H1 (cell line): ENCODE data around the gene SLC2A1. TPM values are rescaled to one million over a fixed set of nuclear protein-coding genes. Genes with fewer than 3 reads are reported as not detected.

Experiments
- CTCF ChIA-PET: fragments of 300-600 bp; sonication (Branson Sonifier 250); formaldehyde crosslinking; loops from one replicate; lab custom pipeline; 2021; ENCODE audit not compliant: partially characterized antibody; lab: Charles Lee
- POLR2A ChIA-PET: fragments of 300-600 bp; sonication (Branson Sonifier 250); formaldehyde crosslinking; loops from one replicate; lab custom pipeline; 2021; ENCODE audit warnings: inconsistent platforms; ENCODE audit not compliant: partially characterized antibody; lab: Charles Lee
- DNase-seq, 2 experiments: peaks; one replicate each; pipeline versions ENCODE4 v3.0.0 to v3.0.0-alpha.2; 2010 to 2022; ENCODE audit warnings: low spot score in 2 of 2, low read depth in 1 of 2, mixed read lengths in 1 of 2
- FAIRE-seq: peaks from 2 replicates; lab custom pipeline; 2011; peaks lifted over from hg19 to GRCh38; lab: Jason Lieb, UNC
- H2AFZ ChIP-seq: 2 replicates; pipeline ENCODE4 v1.8.1; 2012; ENCODE audit warnings: low read length, inconsistent platforms
- H2AK5ac ChIP-seq: 2 replicates; pipeline ENCODE4 v1.6.1; 2013; ENCODE audit warnings: low read depth, low read length
- H2BK120ac ChIP-seq: replicated peaks from 2 replicates; pipeline ENCODE3; 2013; ENCODE audit warnings: low read depth, low read length, inconsistent platforms
- H2BK12ac ChIP-seq: 2 replicates; pipeline ENCODE4 v1.6.1; 2013; ENCODE audit warnings: low read depth, low read length
- H2BK15ac ChIP-seq: 2 replicates; pipeline ENCODE4 v1.6.1; 2013; ENCODE audit warnings: low read length
- H2BK20ac ChIP-seq: 2 replicates; pipeline ENCODE4 v1.6.1; 2013; ENCODE audit warnings: low read length
- H2BK5ac ChIP-seq: 2 replicates; pipeline ENCODE4 v1.6.1; 2013; ENCODE audit warnings: low read depth, low read length
- H3K14ac ChIP-seq: 2 replicates; pipeline ENCODE4 v1.6.1; 2013; ENCODE audit warnings: inconsistent platforms; ENCODE audit not compliant: insufficient read length
- H3K18ac ChIP-seq: 2 replicates; pipeline ENCODE4 v1.6.1; 2013; ENCODE audit warnings: low read length; ENCODE audit errors: extremely low read depth
- H3K23ac ChIP-seq: 2 replicates; pipeline ENCODE4 v1.6.1; 2013; ENCODE audit warnings: inconsistent platforms; ENCODE audit not compliant: insufficient read length
- H3K23me2 ChIP-seq: 2 replicates; pipeline ENCODE4 v1.6.1; 2013; ENCODE audit warnings: low read depth, low read length
- H3K27ac ChIP-seq: 2 replicates; pipeline ENCODE4 v1.6.1; 2011; ENCODE audit warnings: low read depth, low read length, inconsistent platforms
- H3K27me3 ChIP-seq, 4 experiments: replicated peaks in 1 of 4; 1 replicate in 1 of 4; 2 replicates in 3 of 4; pipeline versions ENCODE4 v1.6.1 to v1.8.1; 2011 to 2013; ENCODE audit warnings: low read length in 3 of 4, mild to moderate bottlenecking in 3 of 4, inconsistent platforms in 2 of 4, mixed read lengths in 2 of 4, moderate library complexity in 1 of 4; ENCODE audit not compliant: control insufficient read depth in 3 of 4, insufficient read depth in 3 of 4; ENCODE audit errors: extremely low read depth in 1 of 4
- H3K36me3 ChIP-seq, 4 experiments: 2 replicates each; pipeline versions ENCODE4 v1.6.1 to v1.8.1; 2011 to 2013; ENCODE audit warnings: mild to moderate bottlenecking in 4 of 4, low read length in 3 of 4, moderate library complexity in 2 of 4, control low read depth in 1 of 4, inconsistent platforms in 1 of 4; ENCODE audit not compliant: insufficient read depth in 4 of 4, control insufficient read depth in 2 of 4
- H3K4ac ChIP-seq: replicated peaks from 2 replicates; pipeline ENCODE3; 2013; ENCODE audit warnings: low read length, low read depth, mixed read lengths, inconsistent platforms; ENCODE audit not compliant: insufficient read length
- H3K4me1 ChIP-seq, 4 experiments: replicated peaks in 1 of 4; 1 replicate in 1 of 4; 2 replicates in 3 of 4; pipeline versions ENCODE4 v1.6.1 to v1.8.1; 2011 to 2013; ENCODE audit warnings: low read length in 3 of 4, inconsistent platforms in 2 of 4, mixed read lengths in 1 of 4; ENCODE audit not compliant: insufficient read depth in 4 of 4, control insufficient read depth in 3 of 4
- H3K4me2 ChIP-seq, 2 experiments: 2 replicates each; pipeline versions ENCODE4 v1.6.1 to v1.8.1; 2011 to 2013; ENCODE audit warnings: low read depth in 2 of 2, low read length in 2 of 2, control low read depth in 1 of 2, inconsistent platforms in 1 of 2, mild to moderate bottlenecking in 1 of 2; ENCODE audit not compliant: insufficient read depth in 1 of 2
- H3K4me3 ChIP-seq, 4 experiments: fragments of 200-600, 300-600 bp in 1 of 4; sonication (generic), shearing (Covaris generic), sonication (Bioruptor Twin) in 1 of 4; 2 replicates each; pipeline versions ENCODE4 v1.5.1 to v1.8.1; 2011 to 2016; ENCODE audit warnings: low read length in 4 of 4, low read depth in 3 of 4, control low read depth in 2 of 4, inconsistent platforms in 2 of 4, mild to moderate bottlenecking in 2 of 4, mixed read lengths in 1 of 4, moderate library complexity in 1 of 4; ENCODE audit not compliant: insufficient read depth in 2 of 4; ENCODE audit errors: extremely low read depth in 1 of 4
- H3K56ac ChIP-seq: replicated peaks from 2 replicates; pipeline ENCODE3; 2013; ENCODE audit warnings: low read depth, mild to moderate bottlenecking, mixed read lengths, low read length, inconsistent platforms; ENCODE audit not compliant: insufficient read length
- H3K79me1 ChIP-seq: 2 replicates; pipeline ENCODE4 v1.6.1; 2013; ENCODE audit warnings: low read depth, low read length, control low read depth
- H3K79me2 ChIP-seq, 2 experiments: 2 replicates each; pipeline versions ENCODE4 v1.6.1 to v1.8.1; 2012 to 2013; ENCODE audit warnings: low read length in 2 of 2, mild to moderate bottlenecking in 2 of 2, inconsistent platforms in 1 of 2; ENCODE audit not compliant: insufficient read depth in 2 of 2, control insufficient read depth in 1 of 2
- H3K9ac ChIP-seq, 4 experiments: replicated peaks in 1 of 4; 1 replicate in 1 of 4; 2 replicates in 3 of 4; pipeline versions ENCODE4 v1.6.1 to v1.8.1; 2011 to 2013; ENCODE audit warnings: low read depth in 3 of 4, low read length in 3 of 4, control low read depth in 2 of 4, mild to moderate bottlenecking in 2 of 4, moderate library complexity in 2 of 4, inconsistent platforms in 1 of 4; ENCODE audit errors: extremely low read depth in 1 of 4
- H3K9me3 ChIP-seq, 2 experiments: 2 replicates each; pipeline versions ENCODE4 v1.6.1 to v1.8.1; 2012 to 2013; ENCODE audit warnings: mild to moderate bottlenecking in 2 of 2, moderate library complexity in 2 of 2, control low read depth in 1 of 2, inconsistent platforms in 1 of 2, low read depth in 1 of 2, low read length in 1 of 2, mixed read lengths in 1 of 2; ENCODE audit not compliant: insufficient read depth in 2 of 2
- H4K20me1 ChIP-seq, 2 experiments: replicated peaks in 1 of 2; 2 replicates each; pipeline versions ENCODE3 to v1.8.1; 2011 to 2013; ENCODE audit warnings: inconsistent platforms in 2 of 2, low read length in 2 of 2, mild to moderate bottlenecking in 1 of 2; ENCODE audit not compliant: insufficient read depth in 2 of 2, control insufficient read depth in 1 of 2
- H4K5ac ChIP-seq: 2 replicates; pipeline ENCODE4 v1.6.1; 2013; ENCODE audit warnings: low read length, low read depth, mixed read lengths, inconsistent platforms; ENCODE audit not compliant: insufficient read length
- H4K8ac ChIP-seq: 2 replicates; pipeline ENCODE4 v1.8.0; 2013; ENCODE audit warnings: mild to moderate bottlenecking, moderate library complexity, low read length, inconsistent platforms; ENCODE audit not compliant: insufficient read depth; ENCODE audit errors: extremely low read depth
- H4K91ac ChIP-seq: replicated peaks from 2 replicates; pipeline ENCODE3; 2013; ENCODE audit warnings: low read length, mixed read lengths, inconsistent platforms; ENCODE audit not compliant: insufficient read length
- CHD2 ChIP-seq: IDR thresholded peaks from 2 replicates; pipeline ENCODE4 v1.6.1; 2012; ENCODE audit warnings: low read length, improper control_type of control experiment
- FOSL1 ChIP-seq: IDR thresholded peaks from 2 replicates; pipeline ENCODE4 v1.6.1; 2011; ENCODE audit warnings: mild to moderate bottlenecking, low read depth, low read length, moderate library complexity; ENCODE audit not compliant: insufficient read depth
- KDM4A ChIP-seq: IDR thresholded peaks from one replicate; pipeline ENCODE4 v1.7.1; 2012; ENCODE audit warnings: low read depth, mild to moderate bottlenecking, moderate library complexity, low read length, inconsistent platforms; ENCODE audit not compliant: severe bottlenecking
- KDM5A ChIP-seq: fragments of 200-600 bp; IDR thresholded peaks from 2 replicates; pipeline ENCODE4 v1.7.1; 2012; ENCODE audit warnings: mild to moderate bottlenecking, low read length, inconsistent platforms, mixed read lengths
- PHF8 ChIP-seq: fragments of 200-600 bp; sonication (generic); conservative IDR thresholded peaks from 2 replicates; pipeline ENCODE4 v1.7.1; 2012; ENCODE audit warnings: low read depth, mild to moderate bottlenecking, inconsistent platforms, low read length, moderate library complexity
- POLR2AphosphoS5 ChIP-seq: IDR thresholded peaks from 2 replicates; pipeline ENCODE4 v1.6.1; 2011; ENCODE audit warnings: low read depth, low read length
- RBBP5 ChIP-seq: IDR thresholded peaks from 2 replicates; pipeline ENCODE4 v1.7.1; 2012; ENCODE audit warnings: low read depth, mild to moderate bottlenecking, inconsistent platforms, low read length, moderate library complexity, borderline replicate concordance
- SIRT6 ChIP-seq: IDR thresholded peaks from one replicate; pipeline ENCODE4 v1.7.1; 2012; ENCODE audit warnings: low read length, inconsistent platforms
- SUZ12 ChIP-seq: fragments of 200-600 bp; sonication (generic); IDR thresholded peaks from 2 replicates; pipeline ENCODE4 v1.6.1; 2012; ENCODE audit warnings: mild to moderate bottlenecking, inconsistent platforms, low read length, moderate library complexity, mixed read lengths
- TAF7 ChIP-seq: optimal IDR thresholded peaks from 2 replicates; pipeline ENCODE3; 2011; ENCODE audit warnings: low read depth, mild to moderate bottlenecking, inconsistent platforms, low read length, moderate library complexity, borderline replicate concordance
- WGBS, 2 experiments: shearing (Covaris generic) in 1 of 2; methylation state at CpG; one replicate each; pipeline versions ENCODE4 v1.1.6 to v1.1.7; 2013 to 2015; ENCODE audit warnings: low lambda C conversion rate in 2 of 2, mixed read lengths in 2 of 2, inconsistent platforms in 1 of 2, low coverage in 1 of 2, missing lambda C conversion rate in 1 of 2; ENCODE audit not compliant: insufficient replicate concordance in 2 of 2, insufficient coverage in 1 of 2, insufficient read length in 1 of 2; ENCODE audit errors: extremely low coverage in 1 of 2, missing lambda C conversion rate in 1 of 2; 5-methylcytosine and 5-hydroxymethylcytosine counted together
- polyA plus RNA-seq, 7 experiments: library from polyadenylated mRNA; depleted of rRNA in 3 of 7; stranded (reverse) in 5 of 7; unstranded in 2 of 7; fragments of >200 nt in 5 of 7; fragments of 200-250 nt in 2 of 7; gene quantifications; 1 replicate in 5 of 7; 2 replicates in 1 of 7; 4 replicates in 1 of 7; pipeline versions ENCODE4 v1.2.1 to v1.2.3, GENCODE V29; 2011 to 2013; ENCODE audit warnings: missing spikeins in 2 of 7, mixed read lengths in 2 of 7
- total RNA-seq: library from RNA; stranded (reverse); fragmentation: NEBNext Ultra II Directional; extraction: Animal tissue kit (Norgen Biotek cat#: 25700); gene quantifications from 2 replicates; pipeline ENCODE4 v1.2.1, GENCODE V29; 2021

The SLC2A1 gene
- total and polyA plus RNA-seq, 2 of the 8 experiments (the other 6 are each of a cell fraction or from before 2014, with no cell fraction given): 230 to 308 TPM

DNA sequence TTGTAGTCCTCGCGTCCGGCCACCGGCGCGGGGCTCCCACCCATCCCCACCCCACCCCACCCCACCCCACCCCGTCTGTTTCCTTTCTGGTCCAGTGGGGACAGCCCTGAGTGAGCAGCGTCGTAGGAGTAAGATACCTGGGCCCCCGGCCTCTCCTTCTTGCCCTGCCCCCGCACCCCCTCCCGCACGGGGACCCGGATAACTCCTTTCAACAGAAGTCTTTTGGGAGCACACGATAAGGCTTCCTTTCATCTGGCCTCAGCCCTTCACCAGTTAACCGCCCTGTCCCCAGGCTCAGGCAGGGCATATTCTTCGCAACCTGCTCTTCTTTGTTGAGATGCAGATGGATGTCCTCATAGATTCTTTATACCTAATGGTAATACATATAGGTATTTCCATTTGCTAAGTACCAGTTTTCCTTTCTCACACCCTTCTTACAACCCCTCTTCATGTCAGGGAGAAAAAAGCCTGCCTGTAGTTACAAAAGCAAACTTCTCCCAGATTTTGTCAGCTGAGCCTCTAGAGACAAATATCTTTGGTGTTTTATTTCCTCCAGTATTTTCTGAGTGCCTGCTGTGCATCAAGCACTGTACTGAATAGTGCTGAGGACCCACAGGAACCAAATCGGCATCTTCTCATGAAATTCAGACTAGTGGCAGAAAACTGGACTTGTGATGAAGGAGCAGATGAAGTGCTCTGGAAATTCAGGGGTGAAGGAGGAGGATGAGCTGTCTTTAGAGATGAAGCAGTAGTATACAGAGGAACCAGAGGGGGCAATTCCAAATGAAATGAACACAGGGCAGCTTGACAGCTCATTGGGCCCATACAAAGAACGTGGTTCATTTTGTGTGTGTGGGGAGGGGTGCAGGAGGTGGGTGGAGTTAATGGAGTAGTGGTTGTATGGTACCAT is 33.6 kb downstream of the SLC2A1 start:
- Histone ChIP-seq H3K14ac (no peak overlapping the region), H3K27ac (no peak overlapping the region), H3K4me2 (peak overlapping the region; percentile 80 to 84), H3K36me3 (peaks cover 35 to 48% (median 46%) of the 10 kb centered on the region in 4 experiments), H4K8ac (peak overlapping the region; percentile 95; the same call in 1 of the 2 replicates), H2BK120ac (no peak overlapping the region), H3K4ac (no peak overlapping the region), H3K79me2 (no peaks in the 10 kb centered on the region; a peak in 1 of 4 replicates), H3K27me3 (no peaks in the 10 kb centered on the region), H2AFZ (no peak overlapping the region), H3K9ac (peak overlapping the region in 3 of 4 experiments; percentile 30 to 76 (median 72); a peak in 3 of 7 replicates), H2BK20ac (no peak overlapping the region), H2AK5ac (no peak overlapping the region)
- FAIRE-seq: no peak
- TF ChIP-seq RBBP5 (0 out of 2 replicates have a peak, but pooled peaks have one; percentile 3), CHD2 (no peak), FOSL1 (no peak), TAF7 (peak; percentile 9), POLR2AphosphoS5 (peak; percentile 65), SIRT6 (no peak), PHF8 (no peak), SUZ12 (no peak), KDM4A (no peak), KDM5A (no peak)
- TF ChIP-seq, all 59 proteins: peak for 3
- H4K20me1 ChIP-seq: peaks cover 3 to 15% of the 10 kb centered on the region in 2 experiments
- POLR2A ChIA-PET: interaction anchor here (0.7 to 7.2 kb wide), 22 partner anchors 10 to 167 kb away, joined by 3 to 40 read pairs (median 4); partner anchors contain the start of genes SLC2A1 and ZNF691
- H4K91ac ChIP-seq: no peak overlapping the region
- no peak overlapping the region for H3K23ac ChIP-seq
- WGBS, 2 experiments: 18% methylated on average over 9 of the region's 19 CpGs; no CpG with 5 or more reads in 1 of the 2 experiments
- CTCF ChIA-PET: interaction anchor here (0.5 to 9.3 kb wide), 17 partner anchors 9 to 624 kb away, joined by 3 to 136 read pairs (median 3); partner anchors contain the start of gene ZNF691
- no peak overlapping the region for H4K5ac ChIP-seq
- peak overlapping the region; percentile 54 to 74 (median 60) for H3K4me3 ChIP-seq
- no peak overlapping the region for H2BK15ac ChIP-seq
- peak overlapping the region; percentile 52; the same call in 1 of the 2 replicates for H3K18ac ChIP-seq
- no peak overlapping the region for H2BK12ac ChIP-seq
- H3K23me2 ChIP-seq: peaks cover 7% of the 10 kb centered on the region; the same call in 1 of the 2 replicates
- no peaks in the 10 kb centered on the region for H3K9me3 ChIP-seq
- no peak overlapping the region for H3K56ac ChIP-seq
- no peaks in the 10 kb centered on the region; the same call in 1 of the 2 replicates for H3K79me1 ChIP-seq
- H3K4me1 ChIP-seq: peaks cover 4 to 10% (median 7%) of the 10 kb centered on the region in 4 experiments; a peak in 6 of 7 replicates
- peak in 1 of 2 experiments; percentile 48 for DNase-seq
- no peak overlapping the region for H2BK5ac ChIP-seq
